Measurements from ENCODE around the gene SPAG6.
"Not testable (repeated sequence)": the region's sequence is repeated elsewhere in the genome, so short reads cannot be mapped to it uniquely, and the experiment has no call there.

The SPAG6 gene

DNA sequence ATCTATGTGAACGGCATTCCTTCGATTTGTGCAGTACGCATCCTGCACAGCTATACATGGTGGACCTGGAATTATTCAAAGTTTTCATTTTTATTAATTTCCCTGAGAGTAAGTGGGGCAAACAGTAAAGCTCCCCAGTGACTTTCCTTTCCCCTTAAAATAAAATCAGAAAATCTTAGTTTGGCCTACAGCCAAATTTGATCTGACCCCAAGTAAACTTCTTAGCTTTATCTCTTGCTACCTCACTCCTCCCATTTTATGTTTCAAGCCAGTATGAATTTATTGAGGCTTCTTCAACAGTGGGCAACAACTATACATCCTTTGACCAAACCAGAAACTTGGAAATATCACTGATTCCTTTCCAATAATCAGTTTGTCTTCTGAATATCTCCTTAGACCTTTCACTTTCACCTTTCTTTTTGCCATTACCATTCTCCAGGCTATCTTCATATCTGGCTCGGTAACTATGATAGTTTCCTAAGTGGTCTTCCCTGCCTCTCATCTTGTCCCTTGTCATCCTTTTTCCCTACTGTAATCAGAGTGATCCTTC, 11.1 kb downstream of the SPAG6 start:
- no peak overlapping the region for H3K4me3 ChIP-seq (ENCODE audit: low read length)
- DNase-seq (ENCODE audit: low read depth), result no peak
- TF ChIP-seq, protein P1, sequence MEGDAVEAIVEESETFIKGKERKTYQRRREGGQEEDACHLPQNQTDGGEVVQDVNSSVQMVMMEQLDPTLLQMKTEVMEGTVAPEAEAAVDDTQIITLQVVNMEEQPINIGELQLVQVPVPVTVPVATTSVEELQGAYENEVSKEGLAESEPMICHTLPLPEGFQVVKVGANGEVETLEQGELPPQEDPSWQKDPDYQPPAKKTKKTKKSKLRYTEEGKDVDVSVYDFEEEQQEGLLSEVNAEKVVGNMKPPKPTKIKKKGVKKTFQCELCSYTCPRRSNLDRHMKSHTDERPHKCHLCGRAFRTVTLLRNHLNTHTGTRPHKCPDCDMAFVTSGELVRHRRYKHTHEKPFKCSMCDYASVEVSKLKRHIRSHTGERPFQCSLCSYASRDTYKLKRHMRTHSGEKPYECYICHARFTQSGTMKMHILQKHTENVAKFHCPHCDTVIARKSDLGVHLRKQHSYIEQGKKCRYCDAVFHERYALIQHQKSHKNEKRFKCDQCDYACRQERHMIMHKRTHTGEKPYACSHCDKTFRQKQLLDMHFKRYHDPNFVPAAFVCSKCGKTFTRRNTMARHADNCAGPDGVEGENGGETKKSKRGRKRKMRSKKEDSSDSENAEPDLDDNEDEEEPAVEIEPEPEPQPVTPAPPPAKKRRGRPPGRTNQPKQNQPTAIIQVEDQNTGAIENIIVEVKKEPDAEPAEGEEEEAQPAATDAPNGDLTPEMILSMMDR (conservative IDR thresholded peaks at IDR 0.05; ENCODE audit: low read depth, low read length), result no peak

DNA sequence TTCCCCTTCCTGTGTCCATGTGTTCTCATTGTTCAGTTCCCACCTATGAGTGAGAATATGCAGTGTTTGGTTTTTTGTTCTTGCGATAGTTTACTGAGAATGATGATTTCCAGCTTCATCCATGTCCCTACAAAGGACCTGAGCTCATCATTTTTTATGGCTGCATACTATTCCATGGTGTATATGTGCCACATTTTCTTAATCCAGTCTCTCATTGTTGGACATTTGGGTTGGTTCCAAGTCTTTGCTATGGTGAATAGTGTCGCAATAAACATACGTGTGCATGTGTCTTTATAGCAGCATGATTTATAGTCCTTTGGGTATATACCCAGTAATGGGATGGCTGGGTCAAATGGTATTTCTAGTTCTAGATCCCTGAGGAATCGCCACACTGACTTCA, 12.5 kb downstream of the SPAG6 start:
- not testable (repeated sequence) for H3K4me3 ChIP-seq (ENCODE audit: low read length); DNase-seq (ENCODE audit: low read depth)

DNA sequence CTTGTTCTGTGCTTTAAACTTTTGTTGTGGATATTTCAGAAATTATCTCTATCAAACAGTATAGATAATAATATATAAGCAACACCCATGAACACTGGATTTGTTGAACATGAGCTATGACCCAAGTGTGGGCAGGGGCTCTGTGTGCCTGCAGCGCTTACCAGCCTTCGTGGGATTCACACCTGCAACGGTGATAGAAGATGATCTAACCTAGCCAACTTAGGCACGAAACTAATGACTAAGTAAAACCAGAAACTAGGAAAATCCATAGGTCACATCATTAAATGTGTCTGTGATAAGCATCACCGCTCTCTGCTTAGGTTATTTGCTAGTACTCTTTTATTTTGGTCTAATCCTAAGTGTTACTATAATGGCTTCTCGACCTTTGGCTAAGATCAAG, 18.0 kb downstream of the SPAG6 start:
- TF ChIP-seq, protein P1 (conservative IDR thresholded peaks at IDR 0.05; ENCODE audit: low read depth, low read length), result no peak
- H3K4me3 ChIP-seq (ENCODE audit: low read length), result no peak overlapping the region
- DNase-seq (ENCODE audit: low read depth), result no peak

DNA sequence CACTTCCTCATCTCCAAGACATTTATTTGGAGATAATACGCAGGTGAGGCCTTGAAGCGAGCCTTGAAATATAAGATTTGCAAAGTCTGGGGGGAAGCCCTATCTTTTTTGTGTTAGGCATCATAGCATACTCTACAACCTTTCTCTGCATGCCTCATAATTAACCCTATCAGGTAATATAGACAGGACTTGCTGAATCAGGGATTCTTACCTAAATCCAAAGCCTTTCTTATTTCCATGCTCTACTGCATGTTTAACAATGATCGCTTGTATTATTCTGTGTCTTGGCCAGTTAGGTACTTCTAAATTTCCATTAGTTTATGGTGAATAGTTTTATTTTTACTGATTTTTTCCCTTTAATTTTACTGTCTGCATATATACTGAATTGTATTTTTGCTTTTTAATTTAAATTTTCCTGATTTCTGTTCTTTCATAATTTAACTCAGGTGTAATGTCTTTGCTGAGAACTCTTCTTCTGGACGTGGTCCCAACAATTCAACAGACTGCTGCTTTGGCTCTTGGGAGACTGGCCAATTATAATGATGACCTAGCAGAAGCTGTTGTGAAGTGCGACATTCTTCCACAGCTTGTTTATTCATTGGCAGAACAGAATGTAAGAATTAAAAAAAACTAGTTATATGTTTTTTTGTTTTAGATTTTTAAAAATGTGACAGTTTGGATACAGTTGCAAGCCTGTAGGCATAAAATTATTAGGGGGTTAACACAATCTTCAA, 19.3 kb downstream of the SPAG6 start:
- DNase-seq (ENCODE audit: low read depth), result no peak
- TF ChIP-seq, protein P1 (conservative IDR thresholded peaks at IDR 0.05; ENCODE audit: low read depth, low read length), result no peak
- H3K4me3 ChIP-seq (ENCODE audit: low read length), result no peak overlapping the region

DNA sequence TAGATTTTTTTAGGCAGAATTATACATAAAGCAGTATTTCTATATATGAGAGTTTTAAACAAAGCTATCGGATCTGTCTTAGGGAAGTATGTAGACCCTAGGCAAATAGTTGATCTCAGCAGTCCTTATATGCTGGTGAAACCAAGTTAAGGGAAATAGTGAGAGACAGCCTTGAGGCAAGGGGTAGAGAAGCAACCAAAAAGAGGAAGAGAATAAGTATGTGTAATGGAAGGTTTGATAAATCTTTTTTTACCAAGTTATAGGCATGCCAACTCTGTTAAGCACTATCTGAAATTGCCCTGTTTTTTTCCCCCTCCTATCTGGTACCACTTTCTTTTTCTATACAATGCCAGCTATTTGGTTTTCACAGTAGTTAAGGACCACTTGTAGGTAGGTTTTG, 19.9 kb downstream of the SPAG6 start:
- no peak for DNase-seq (ENCODE audit: low read depth)
- TF ChIP-seq, protein P1 (conservative IDR thresholded peaks at IDR 0.05; ENCODE audit: low read depth, low read length), result no peak

DNA sequence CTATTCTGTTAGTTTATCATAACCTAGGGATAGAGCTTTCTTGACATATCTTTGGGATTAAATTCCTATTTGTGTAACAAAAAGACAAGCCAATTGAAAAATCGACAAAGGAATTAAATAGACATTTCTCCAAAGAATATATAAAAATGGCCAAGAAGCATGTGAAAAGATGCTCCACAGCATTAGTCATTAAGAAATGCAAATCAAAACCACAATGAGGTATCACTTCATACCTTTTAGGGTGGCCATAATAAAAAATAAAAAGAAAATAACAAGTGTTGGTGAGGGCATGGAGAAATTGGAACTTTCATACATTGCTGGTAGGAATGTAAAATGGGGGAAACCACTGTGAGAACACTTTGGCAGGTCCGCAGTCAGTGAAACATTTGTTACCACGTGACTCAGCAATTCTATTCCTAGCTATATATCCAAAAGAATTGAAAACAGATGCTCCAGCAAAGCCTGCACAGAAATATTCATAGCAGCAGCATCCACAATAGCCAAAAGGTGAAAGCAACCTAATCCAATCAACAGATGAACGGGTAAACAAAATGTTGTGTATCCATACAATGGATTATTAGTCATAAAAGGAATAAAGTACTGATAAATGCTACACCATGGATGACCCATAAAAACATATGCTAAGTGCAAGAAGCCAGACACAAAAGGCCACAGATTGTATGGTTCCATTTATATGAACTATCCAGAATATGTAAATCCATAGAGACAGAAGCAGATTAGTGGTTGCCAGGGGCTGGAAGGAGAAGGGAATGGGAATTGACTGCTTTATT, 20.5 kb downstream of the SPAG6 start:
- no peak overlapping the region for H3K4me3 ChIP-seq (ENCODE audit: low read length)
- TF ChIP-seq, protein P1 (conservative IDR thresholded peaks at IDR 0.05; ENCODE audit: low read depth, low read length), result no peak
- DNase-seq (ENCODE audit: low read depth), result no peak

More for the DNA sequence above, 19.9 kb downstream of the SPAG6 start:
- no peak overlapping the region for H3K4me3 ChIP-seq (ENCODE audit: low read length)

DNA sequence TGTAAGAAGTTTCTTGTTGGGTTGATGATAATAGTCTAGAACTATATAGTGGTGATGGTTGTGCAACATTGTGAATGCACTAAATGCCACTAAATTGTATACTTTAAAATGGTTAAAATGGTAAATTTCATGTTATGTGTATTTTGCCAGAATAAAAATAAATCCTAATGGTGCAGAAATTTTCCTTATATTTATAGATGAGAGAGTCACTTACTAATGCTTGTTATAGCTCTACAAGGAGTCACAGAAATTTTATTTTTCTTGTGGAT, 21.1 kb downstream of the SPAG6 start:
- DNase-seq (ENCODE audit: low read depth), result no peak
- TF ChIP-seq, protein P1 (conservative IDR thresholded peaks at IDR 0.05; ENCODE audit: low read depth, low read length), result no peak
- H3K4me3 ChIP-seq (ENCODE audit: low read length), result no peak overlapping the region
